ENCODE results near the gene RAD21L1. TPM values are rescaled to one million over a fixed set of nuclear protein-coding genes. Genes with fewer than 3 reads are reported as not detected.

Gene RAD21L1
- total RNA-seq, 2 donors from 2014 or later, result 1.4 TPM; not detected in 1

DNA sequence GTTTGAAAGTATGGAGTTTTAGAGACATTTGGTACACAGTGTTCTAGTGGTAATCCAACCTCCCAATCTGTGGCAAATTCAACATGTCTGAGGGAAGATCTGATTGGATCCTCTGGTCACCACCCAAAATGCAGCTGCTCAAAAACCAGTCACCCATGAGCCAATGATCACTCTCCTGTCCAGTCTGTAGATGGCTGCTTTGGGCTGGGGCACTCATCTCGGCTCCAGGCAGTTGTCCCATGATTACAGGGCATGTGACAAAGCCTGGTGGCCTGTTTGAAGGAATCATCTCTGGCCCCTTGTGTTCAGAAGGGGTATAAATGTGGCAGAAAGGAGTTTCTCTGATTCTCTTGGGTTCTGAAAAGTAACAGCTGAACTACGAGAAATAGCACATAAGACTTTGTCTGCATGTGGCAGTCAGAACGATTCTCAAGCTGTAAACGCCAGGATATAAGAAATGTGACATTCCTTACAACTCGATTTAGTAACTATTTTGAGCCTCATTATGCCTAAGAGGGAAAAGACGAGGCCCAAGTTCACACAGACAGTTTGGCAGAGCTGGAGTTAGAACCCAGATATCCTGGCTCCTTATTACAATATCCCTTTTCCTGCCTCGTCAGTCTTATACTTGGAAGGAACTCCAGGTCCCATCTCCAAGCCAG, 26.5 kb upstream of the RAD21L1 start:
- Mint-ChIP-seq H3K27ac (no peak overlapping the region), H3K4me3 (no peak overlapping the region), H3K27me3 (ENCODE audit: insufficient read depth) (peaks cover 31% of the 10 kb centered on the region), H3K9me3 (no peaks in the 10 kb centered on the region), H3K4me1 (no peaks in the 10 kb centered on the region), H3K36me3 (ENCODE audit: low read depth) (no peaks in the 10 kb centered on the region)
- Histone ChIP-seq H3K9ac (ENCODE audit: extremely low read depth, low read length, poor library complexity, severe bottlenecking) (no peak overlapping the region), H3K4me1 (ENCODE audit: control insufficient read depth, insufficient read depth, low read length) (no peaks in the 10 kb centered on the region), H3K36me3 (ENCODE audit: control insufficient read depth, insufficient read depth, low read length) (no peaks in the 10 kb centered on the region), H3K27ac (ENCODE audit: low read depth, low read length) (no peak overlapping the region), H3K27me3 (ENCODE audit: control insufficient read depth, insufficient read depth, low read length, poor library complexity, severe bottlenecking) (peaks cover 10% of the 10 kb centered on the region), H3K4me3 (ENCODE audit: low read length) (no peak overlapping the region), H3K9me3 (ENCODE audit: control insufficient read depth, low read length) (no peaks in the 10 kb centered on the region)
- no peak for DNase-seq
- TF ChIP-seq, protein P1, sequence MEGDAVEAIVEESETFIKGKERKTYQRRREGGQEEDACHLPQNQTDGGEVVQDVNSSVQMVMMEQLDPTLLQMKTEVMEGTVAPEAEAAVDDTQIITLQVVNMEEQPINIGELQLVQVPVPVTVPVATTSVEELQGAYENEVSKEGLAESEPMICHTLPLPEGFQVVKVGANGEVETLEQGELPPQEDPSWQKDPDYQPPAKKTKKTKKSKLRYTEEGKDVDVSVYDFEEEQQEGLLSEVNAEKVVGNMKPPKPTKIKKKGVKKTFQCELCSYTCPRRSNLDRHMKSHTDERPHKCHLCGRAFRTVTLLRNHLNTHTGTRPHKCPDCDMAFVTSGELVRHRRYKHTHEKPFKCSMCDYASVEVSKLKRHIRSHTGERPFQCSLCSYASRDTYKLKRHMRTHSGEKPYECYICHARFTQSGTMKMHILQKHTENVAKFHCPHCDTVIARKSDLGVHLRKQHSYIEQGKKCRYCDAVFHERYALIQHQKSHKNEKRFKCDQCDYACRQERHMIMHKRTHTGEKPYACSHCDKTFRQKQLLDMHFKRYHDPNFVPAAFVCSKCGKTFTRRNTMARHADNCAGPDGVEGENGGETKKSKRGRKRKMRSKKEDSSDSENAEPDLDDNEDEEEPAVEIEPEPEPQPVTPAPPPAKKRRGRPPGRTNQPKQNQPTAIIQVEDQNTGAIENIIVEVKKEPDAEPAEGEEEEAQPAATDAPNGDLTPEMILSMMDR (conservative IDR thresholded peaks at IDR 0.05), result peak; percentile 29
- 89 to 91% methylated on average over 6 to 7 of the region's 7 CpGs for WGBS, 2 experiments (ENCODE audit: insufficient coverage in 1 of 2, insufficient read length in 1 of 2)

DNA sequence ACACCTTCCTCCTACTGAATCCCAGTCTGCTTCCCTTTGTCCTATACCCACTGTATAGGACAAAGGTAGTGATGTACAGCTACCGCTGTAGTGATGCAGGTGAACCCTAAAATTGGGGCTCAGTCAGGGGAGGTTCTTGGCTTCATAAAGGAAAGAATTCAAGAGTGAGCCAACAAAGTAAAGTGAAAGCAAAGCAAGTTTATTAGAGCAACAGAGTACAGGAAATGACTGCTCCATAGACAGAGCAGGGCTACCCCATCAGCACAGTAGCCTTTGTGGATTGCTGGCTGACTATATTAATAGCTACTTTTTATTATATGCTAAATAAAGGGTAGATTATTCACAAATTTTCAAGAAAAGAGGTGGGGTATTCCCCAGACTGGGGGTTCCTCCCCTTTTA, 25.9 kb upstream of the RAD21L1 start:
- Mint-ChIP-seq H3K4me3 (no peak overlapping the region), H3K9me3 (no peaks in the 10 kb centered on the region), H3K27ac (no peak overlapping the region), H3K36me3 (ENCODE audit: low read depth) (no peaks in the 10 kb centered on the region), H3K4me1 (no peaks in the 10 kb centered on the region), H3K27me3 (ENCODE audit: insufficient read depth) (peaks cover 31% of the 10 kb centered on the region)
- no peak overlapping the region for H3K4me3 ChIP-seq (ENCODE audit: low read length)
- WGBS, 2 experiments (ENCODE audit: insufficient coverage in 1 of 2, insufficient read length in 1 of 2), result 86 to 95% methylated on average over 1 of the region's 1 CpG
- peaks cover 10% of the 10 kb centered on the region for H3K27me3 ChIP-seq (ENCODE audit: control insufficient read depth, insufficient read depth, low read length, poor library complexity, severe bottlenecking)
- H3K36me3 ChIP-seq (ENCODE audit: control insufficient read depth, insufficient read depth, low read length), result no peaks in the 10 kb centered on the region
- H3K4me1 ChIP-seq (ENCODE audit: control insufficient read depth, insufficient read depth, low read length), result no peaks in the 10 kb centered on the region
- H3K9ac ChIP-seq (ENCODE audit: extremely low read depth, low read length, poor library complexity, severe bottlenecking), result no peak overlapping the region
- H3K9me3 ChIP-seq (ENCODE audit: control insufficient read depth, low read length), result no peaks in the 10 kb centered on the region
- TF ChIP-seq, protein P1 (conservative IDR thresholded peaks at IDR 0.05), result no peak
- H3K27ac ChIP-seq (ENCODE audit: low read depth, low read length), result no peak overlapping the region
- DNase-seq, result no peak

DNA sequence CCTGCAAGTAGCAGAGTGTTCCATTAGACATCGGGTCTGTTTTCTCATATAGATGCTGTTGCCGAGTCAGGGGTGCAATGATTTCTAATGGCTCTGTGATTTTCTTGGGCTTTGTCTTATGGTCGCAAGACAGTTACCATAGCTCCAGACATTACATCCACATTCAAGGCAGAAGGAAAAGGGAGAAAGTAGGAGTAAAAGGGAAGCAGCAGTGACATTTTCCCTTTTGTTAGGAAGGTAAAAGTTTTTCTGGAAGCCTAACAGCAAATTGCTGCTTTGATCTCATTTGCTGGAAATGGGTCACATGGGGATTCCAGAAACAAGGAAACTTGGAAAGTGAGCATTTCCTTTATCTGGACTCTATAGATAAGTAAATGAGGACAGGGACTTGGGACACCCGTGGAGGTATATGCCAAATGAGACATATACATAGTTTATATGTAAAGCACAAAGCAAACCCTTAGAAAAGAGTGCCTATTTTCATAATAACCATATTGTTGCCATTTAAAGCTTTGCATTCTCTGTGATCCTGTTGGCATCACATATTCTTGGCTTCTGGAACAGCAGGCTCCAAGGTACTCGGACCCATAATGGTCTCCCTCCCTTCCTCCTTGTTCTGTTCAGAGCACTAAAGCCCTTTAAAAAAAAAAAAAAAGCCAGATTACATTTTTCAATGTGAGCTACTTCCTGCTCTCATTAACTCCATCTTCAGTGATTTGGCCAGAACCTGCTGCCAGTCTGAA, 22.9 kb upstream of the RAD21L1 start, which contains the start of gene C20orf202:
TSS of gene C20orf202 (plus strand) at position 693 of the 743 bp plus-strand sequence. CDS start 132 bp downstream, outside the sequence.
- Histone ChIP-seq H3K36me3 (ENCODE audit: control insufficient read depth, insufficient read depth, low read length) (no peaks in the 10 kb centered on the region), H3K9me3 (ENCODE audit: control insufficient read depth, low read length) (no peaks in the 10 kb centered on the region), H3K4me3 (ENCODE audit: low read length) (no peak within 1 kb of the TSS), H3K4me1 (ENCODE audit: control insufficient read depth, insufficient read depth, low read length) (no peaks in the 10 kb centered on the region), H3K27me3 (ENCODE audit: control insufficient read depth, insufficient read depth, low read length, poor library complexity, severe bottlenecking) (peaks cover 17% of the 10 kb centered on the region), H3K9ac (ENCODE audit: extremely low read depth, low read length, poor library complexity, severe bottlenecking) (no peak within 1 kb of the TSS), H3K27ac (ENCODE audit: low read depth, low read length) (no peak within 1 kb of the TSS)
- Mint-ChIP-seq H3K9me3 (no peaks in the 10 kb centered on the region), H3K27me3 (ENCODE audit: insufficient read depth) (peaks cover 20% of the 10 kb centered on the region), H3K36me3 (ENCODE audit: low read depth) (no peaks in the 10 kb centered on the region), H3K27ac (no peak within 1 kb of the TSS), H3K4me3 (no peak within 1 kb of the TSS), H3K4me1 (no peaks in the 10 kb centered on the region)
- TF ChIP-seq, protein P1 (conservative IDR thresholded peaks at IDR 0.05), result no peak
- 78 to 91% methylated on average over 1 to 3 of the region's 5 CpGs for WGBS, 2 experiments (ENCODE audit: insufficient coverage in 1 of 2, insufficient read length in 1 of 2)
- DNase-seq, result no peak

All from endodermal cell (in vitro differentiated cells).